T-helper 1 cell treated with Interleukin-12 subunit alpha and Interleukin-12 subunit beta and Interleukin-4 antibody, amounts not matched to agents 30 μg/mL and 1 μg/mL, for 36 hours (primary cell): ENCODE measurements around the gene SCGB3A2.

Experiments used
- H3K27ac Mint-ChIP-seq: one replicate; pipeline ENCODE4 v1.8.0; 2021; ENCODE audit warnings: mild to moderate bottlenecking, mixed read lengths
- H3K27me3 Mint-ChIP-seq: one replicate; pipeline ENCODE4 v1.8.0; 2021; ENCODE audit warnings: low read depth, mixed read lengths
- H3K36me3 Mint-ChIP-seq: one replicate; pipeline ENCODE4 v1.8.0; 2021; ENCODE audit warnings: low read depth, mixed read lengths
- H3K4me1 Mint-ChIP-seq: one replicate; pipeline ENCODE4 v1.8.0; 2021; ENCODE audit warnings: low read depth, mixed read lengths
- H3K4me3 Mint-ChIP-seq: one replicate; pipeline ENCODE4 v1.8.0; 2021; ENCODE audit warnings: mild to moderate bottlenecking, moderate library complexity, mixed read lengths
- H3K9me3 Mint-ChIP-seq: one replicate; pipeline ENCODE4 v1.8.0; 2021; ENCODE audit warnings: mixed read lengths

Gene SCGB3A2

GRCh38 chr5:147874910-147875367 lies 3.6 kb upstream of the SCGB3A2 start:
- Mint-ChIP-seq H3K4me1 (no peaks in the 10 kb centered on the region), H3K27me3 (no peaks in the 10 kb centered on the region), H3K27ac (no peak overlapping the region), H3K36me3 (no peaks in the 10 kb centered on the region), H3K4me3 (no peak overlapping the region), H3K9me3 (no peaks in the 10 kb centered on the region)

- Mint-ChIP-seq H3K36me3 (no peaks in the 10 kb centered on the region), H3K4me3 (no peak overlapping the region), H3K4me1 (no peaks in the 10 kb centered on the region), H3K9me3 (no peaks in the 10 kb centered on the region), H3K27me3 (no peaks in the 10 kb centered on the region), H3K27ac (no peak overlapping the region)
Observed at GRCh38 chr5:147876141-147876540, 2.4 kb upstream of the SCGB3A2 start.

GRCh38 chr5:147876626-147877025 lies 1.9 kb upstream of the SCGB3A2 start:
- Mint-ChIP-seq H3K4me1 (no peaks in the 10 kb centered on the region), H3K27ac (no peak overlapping the region), H3K9me3 (no peaks in the 10 kb centered on the region), H3K27me3 (no peaks in the 10 kb centered on the region), H3K36me3 (no peaks in the 10 kb centered on the region), H3K4me3 (no peak overlapping the region)

GRCh38 chr5:147879784-147880183 lies 1.3 kb downstream of the SCGB3A2 start:
- H3K27ac Mint-ChIP-seq, result no peak overlapping the region
- H3K9me3 Mint-ChIP-seq, result no peaks in the 10 kb centered on the region

GRCh38 chr5:147880487-147880886 lies 2.0 kb downstream of the SCGB3A2 start:
- Mint-ChIP-seq H3K27ac (no peak overlapping the region), H3K4me1 (no peaks in the 10 kb centered on the region), H3K36me3 (no peaks in the 10 kb centered on the region), H3K4me3 (no peak overlapping the region), H3K27me3 (no peaks in the 10 kb centered on the region), H3K9me3 (no peaks in the 10 kb centered on the region)

More at GRCh38 chr5:147879784-147880183, 1.3 kb downstream of the SCGB3A2 start:
- H3K27me3 Mint-ChIP-seq, result no peaks in the 10 kb centered on the region
- no peaks in the 10 kb centered on the region for H3K4me1 Mint-ChIP-seq
- no peak overlapping the region for H3K4me3 Mint-ChIP-seq
- H3K36me3 Mint-ChIP-seq, result no peaks in the 10 kb centered on the region

GRCh38 chr5:147882586-147883313 lies 4.2 kb downstream of the SCGB3A2 start:
- Mint-ChIP-seq H3K27ac (no peak overlapping the region), H3K27me3 (no peaks in the 10 kb centered on the region), H3K4me1 (no peaks in the 10 kb centered on the region), H3K9me3 (no peaks in the 10 kb centered on the region), H3K4me3 (no peak overlapping the region), H3K36me3 (no peaks in the 10 kb centered on the region)

GRCh38 chr5:147887026-147887627 lies 8.6 kb downstream of the SCGB3A2 start:
- H3K27ac Mint-ChIP-seq, result no peak overlapping the region
- no peaks in the 10 kb centered on the region for H3K36me3 Mint-ChIP-seq
- no peak overlapping the region for H3K4me3 Mint-ChIP-seq
- no peaks in the 10 kb centered on the region for H3K9me3 Mint-ChIP-seq
- H3K4me1 Mint-ChIP-seq, result no peaks in the 10 kb centered on the region
- H3K27me3 Mint-ChIP-seq, result no peaks in the 10 kb centered on the region

- no peaks in the 10 kb centered on the region for H3K36me3 Mint-ChIP-seq
- H3K27ac Mint-ChIP-seq, result no peak overlapping the region
- H3K4me1 Mint-ChIP-seq, result no peaks in the 10 kb centered on the region
- no peaks in the 10 kb centered on the region for H3K27me3 Mint-ChIP-seq
- no peak overlapping the region for H3K4me3 Mint-ChIP-seq
- H3K9me3 Mint-ChIP-seq, result no peaks in the 10 kb centered on the region
Observed at GRCh38 chr5:147887930-147888329, 9.4 kb downstream of the SCGB3A2 start.

GRCh38 chr5:147892696-147893296 lies 14.3 kb downstream of the SCGB3A2 start:
- H3K27me3 Mint-ChIP-seq, result no peaks in the 10 kb centered on the region
- H3K36me3 Mint-ChIP-seq, result no peaks in the 10 kb centered on the region
- no peak overlapping the region for H3K4me3 Mint-ChIP-seq
- H3K27ac Mint-ChIP-seq, result no peak overlapping the region
- no peaks in the 10 kb centered on the region for H3K4me1 Mint-ChIP-seq
- H3K9me3 Mint-ChIP-seq, result no peaks in the 10 kb centered on the region

- no peaks in the 10 kb centered on the region for H3K27me3 Mint-ChIP-seq
- no peaks in the 10 kb centered on the region for H3K9me3 Mint-ChIP-seq
- H3K36me3 Mint-ChIP-seq, result no peaks in the 10 kb centered on the region
- H3K27ac Mint-ChIP-seq, result no peak overlapping the region
- H3K4me1 Mint-ChIP-seq, result no peaks in the 10 kb centered on the region
- no peak overlapping the region for H3K4me3 Mint-ChIP-seq
Observed at GRCh38 chr5:147893820-147894219, 15.3 kb downstream of the SCGB3A2 start.

GRCh38 chr5:147895864-147896263 lies 17.4 kb downstream of the SCGB3A2 start:
- Mint-ChIP-seq H3K9me3 (no peaks in the 10 kb centered on the region), H3K4me1 (no peaks in the 10 kb centered on the region)

GRCh38 chr5:147898875-147899401 lies 20.4 kb downstream of the SCGB3A2 start:
- H3K4me3 Mint-ChIP-seq, result no peak overlapping the region
- H3K4me1 Mint-ChIP-seq, result no peaks in the 10 kb centered on the region
- H3K36me3 Mint-ChIP-seq, result no peaks in the 10 kb centered on the region
- H3K27ac Mint-ChIP-seq, result no peak overlapping the region
- H3K9me3 Mint-ChIP-seq, result no peaks in the 10 kb centered on the region
- H3K27me3 Mint-ChIP-seq, result peaks cover 4% of the 10 kb centered on the region

More at GRCh38 chr5:147895864-147896263, 17.4 kb downstream of the SCGB3A2 start:
- no peaks in the 10 kb centered on the region for H3K36me3 Mint-ChIP-seq
- H3K4me3 Mint-ChIP-seq, result no peak overlapping the region
- H3K27me3 Mint-ChIP-seq, result peaks cover 4% of the 10 kb centered on the region
- no peak overlapping the region for H3K27ac Mint-ChIP-seq

GRCh38 chr5:147901599-147902039 lies 23.1 kb downstream of the SCGB3A2 start:
- Mint-ChIP-seq H3K36me3 (no peaks in the 10 kb centered on the region), H3K27ac (no peak overlapping the region), H3K4me1 (no peaks in the 10 kb centered on the region), H3K9me3 (no peaks in the 10 kb centered on the region), H3K27me3 (peaks cover 4% of the 10 kb centered on the region), H3K4me3 (no peak overlapping the region)

- Mint-ChIP-seq H3K4me1 (no peaks in the 10 kb centered on the region), H3K4me3 (no peak overlapping the region), H3K9me3 (no peaks in the 10 kb centered on the region), H3K36me3 (no peaks in the 10 kb centered on the region), H3K27me3 (peaks cover 4% of the 10 kb centered on the region), H3K27ac (no peak overlapping the region)
Observed at GRCh38 chr5:147902609-147903115, 24.2 kb downstream of the SCGB3A2 start.
